ENCODE results near the gene PCP4L1.
A peak's percentile ranks its signal among the peaks of the same experiment; 100 is the strongest.
"Not testable (repeated sequence)": the region's sequence is repeated elsewhere in the genome, so short reads cannot be mapped to it uniquely, and the experiment has no call there.

The PCP4L1 gene

DNA sequence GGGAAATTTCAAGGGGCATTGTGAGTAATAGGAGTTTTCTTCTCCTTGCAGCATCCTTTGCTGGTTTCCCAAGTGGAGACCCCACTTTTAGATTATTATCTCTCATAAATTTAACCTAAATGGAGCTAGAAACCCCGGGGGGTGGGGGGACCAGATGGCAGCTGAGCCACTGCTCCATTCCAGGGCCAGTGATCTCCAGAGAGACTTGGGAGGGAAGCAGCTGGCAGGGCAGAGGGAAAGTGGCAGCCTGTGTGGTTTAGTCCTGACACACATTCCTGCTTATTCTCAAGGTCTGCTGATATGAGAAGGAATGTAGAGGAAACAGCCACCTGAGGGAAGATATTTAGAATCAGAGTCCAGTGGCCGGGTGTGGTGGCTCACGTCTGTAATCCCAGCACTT, 16.3 kb downstream of the PCP4L1 start:
- DNase-seq: no peak

GRCh38 chr1:161282991-161283390, 24.4 kb downstream of the PCP4L1 start:
- no peak for DNase-seq

DNA sequence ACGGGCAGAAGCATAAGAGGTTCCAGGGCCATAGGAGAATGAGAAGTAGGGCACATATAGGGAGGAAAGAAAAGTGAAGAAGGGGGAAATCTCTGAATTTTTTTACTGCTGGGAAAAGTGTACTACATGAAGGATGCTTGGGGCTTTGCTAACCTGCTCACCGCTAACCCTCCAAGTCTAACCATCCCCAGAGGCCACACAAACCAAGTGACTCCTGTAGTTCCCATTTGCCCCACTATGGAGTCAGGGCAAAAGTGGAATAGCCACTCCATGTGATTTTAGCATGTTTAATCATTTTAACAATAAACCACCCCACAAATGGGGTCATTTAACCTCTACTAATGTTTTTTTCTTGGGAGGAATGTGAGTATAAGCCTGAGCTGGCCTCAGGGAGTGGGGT, 26.6 kb downstream of the PCP4L1 start:
- no peak for DNase-seq

DNA sequence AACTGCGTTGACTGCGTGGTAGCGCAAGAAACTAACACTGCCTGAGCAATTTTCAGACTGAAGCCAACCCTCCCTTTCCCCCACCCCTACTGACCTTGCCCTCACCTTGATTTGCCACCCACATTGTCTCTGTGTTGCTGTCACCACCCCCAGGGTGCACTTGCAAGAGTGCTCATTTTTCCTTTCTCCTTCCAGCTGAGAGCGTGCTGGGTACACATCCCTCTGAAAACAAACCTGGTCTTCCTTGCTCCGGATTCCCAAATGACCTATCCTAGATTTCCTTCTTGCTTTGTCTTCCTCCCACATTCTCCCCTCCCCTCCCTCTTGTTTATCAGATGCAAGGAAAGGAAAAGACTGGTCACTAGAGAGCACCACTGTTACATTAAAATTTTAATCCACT, 27.0 kb downstream of the PCP4L1 start:
- no peak for DNase-seq

DNA sequence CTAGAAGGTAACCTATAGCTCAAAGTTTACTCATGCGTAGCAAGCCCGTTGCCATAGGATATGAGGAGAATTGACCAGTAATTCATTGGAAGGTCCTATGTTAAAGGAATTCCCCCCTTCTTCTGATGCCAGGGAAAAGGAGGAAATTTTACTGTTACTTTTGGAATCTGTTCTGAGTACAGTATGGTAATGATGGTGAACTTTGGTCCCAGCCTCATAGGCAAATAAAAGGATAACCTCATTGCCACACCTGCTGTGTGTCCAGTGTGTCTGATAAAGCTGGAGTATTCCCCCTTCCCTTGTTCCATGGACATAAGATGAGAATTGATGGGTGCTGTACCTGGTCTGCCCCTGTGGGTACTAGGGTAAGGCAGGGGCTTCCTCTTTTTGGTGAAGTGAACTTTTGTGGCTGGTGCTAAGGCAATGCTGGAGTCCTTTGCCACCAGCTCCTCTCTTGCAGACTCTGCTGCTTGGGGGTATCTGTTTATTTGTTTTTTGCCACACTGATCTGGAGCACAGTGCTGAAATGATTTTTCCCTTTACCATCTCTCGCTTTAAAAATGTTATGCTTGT, 29.0 kb downstream of the PCP4L1 start:
- DNase-seq: no peak

- no peak for DNase-seq
Observed at GRCh38 chr1:161290779-161291178, 32.2 kb downstream of the PCP4L1 start.

- no peak for DNase-seq
Observed at GRCh38 chr1:161297415-161297814, 38.9 kb downstream of the PCP4L1 start.

DNA sequence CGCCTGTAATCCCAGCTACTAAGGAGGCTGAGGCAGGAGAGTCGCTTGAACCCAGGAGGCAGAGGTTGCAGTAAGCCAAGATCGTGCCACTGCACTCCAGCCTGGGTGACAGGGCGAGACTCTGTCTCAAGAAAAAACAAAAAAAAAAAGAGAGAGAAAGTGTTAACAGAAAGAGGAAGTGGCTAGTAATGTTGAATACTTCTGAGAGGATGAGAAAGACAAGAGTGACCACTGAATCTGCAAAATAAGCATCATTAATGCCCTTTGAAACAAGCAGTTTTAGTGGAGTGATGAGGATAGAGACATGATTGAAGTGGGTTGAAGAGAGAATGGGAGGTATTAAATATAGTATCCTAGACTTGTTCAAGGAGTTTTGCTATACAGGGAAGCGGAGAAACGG, 39.6 kb downstream of the PCP4L1 start:
- DNase-seq: no peak

DNA sequence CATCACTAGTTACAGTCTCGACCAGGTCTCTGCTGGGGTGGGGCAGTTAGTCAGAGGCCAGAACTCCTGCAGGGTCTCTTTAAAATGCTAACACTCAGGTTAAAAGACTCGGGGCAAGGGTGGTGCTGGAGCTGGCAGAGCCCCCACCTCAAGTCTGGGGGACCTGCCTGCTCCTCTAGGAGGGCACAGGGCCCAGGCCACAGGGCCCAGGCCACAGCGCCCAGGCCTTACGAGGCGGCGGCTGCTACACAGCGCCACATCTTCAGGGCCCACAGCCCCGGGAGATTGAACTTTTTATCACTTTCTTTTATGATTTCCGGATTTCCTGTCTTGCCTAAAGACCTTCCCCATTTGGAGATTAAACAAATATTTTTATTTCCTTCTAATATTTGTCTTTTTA, 40.8 kb downstream of the PCP4L1 start:
- DNase-seq: no peak

DNA sequence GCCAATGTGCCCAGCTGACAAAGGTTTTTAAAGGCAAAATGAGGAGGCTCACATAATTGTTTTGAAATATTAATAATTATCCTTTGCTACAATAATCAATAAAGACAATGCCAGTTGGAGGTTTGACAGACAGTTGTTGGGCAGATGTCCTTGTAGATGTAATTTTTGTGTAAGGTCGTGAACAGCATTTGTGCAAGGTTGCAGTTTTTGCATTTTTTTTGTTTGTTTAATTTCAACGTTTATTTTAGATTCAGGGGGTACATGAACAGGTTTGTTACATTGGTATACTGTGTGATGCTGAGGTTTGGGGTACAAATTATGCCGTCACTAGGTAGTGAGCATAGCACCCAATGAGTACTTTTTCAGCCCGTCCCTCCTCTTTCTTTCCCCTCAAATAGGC, 41.9 kb downstream of the PCP4L1 start:
- DNase-seq: no peak

- DNase-seq: no peak
Observed at GRCh38 chr1:161304927-161305866, 46.7 kb downstream of the PCP4L1 start.

DNA sequence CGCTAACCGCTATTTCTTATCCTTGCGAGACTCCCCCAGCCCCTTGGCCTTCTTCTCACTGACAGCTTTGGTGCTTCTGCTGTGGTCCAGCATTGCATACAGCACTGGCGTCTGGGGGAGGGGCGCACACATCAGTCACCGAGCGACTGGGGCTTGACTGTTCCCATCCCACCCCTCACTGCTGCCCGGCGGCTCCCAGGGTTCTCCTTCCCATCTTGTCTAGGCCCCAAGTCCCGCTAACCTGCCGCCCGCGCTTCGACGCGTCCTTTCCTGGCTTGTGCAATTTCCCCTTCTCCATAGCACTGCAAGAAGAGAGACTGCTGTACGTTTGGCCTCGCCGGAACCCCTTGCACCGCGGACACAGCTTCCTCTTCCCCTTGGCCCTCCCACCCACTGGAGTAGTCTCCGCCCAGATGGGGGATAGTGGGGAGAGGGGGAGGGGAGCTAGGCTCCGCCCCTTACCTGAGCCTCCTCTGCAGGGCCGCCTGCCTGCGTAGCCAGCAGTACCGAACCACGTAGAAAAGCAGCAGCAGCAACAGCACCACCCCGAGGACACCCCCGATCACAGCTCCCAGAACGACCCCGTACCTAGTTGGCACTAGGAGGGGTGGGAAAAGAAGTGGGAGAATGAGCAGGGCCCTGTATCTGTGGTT, 47.4 kb downstream of the PCP4L1 start:
- DNase-seq: peak; percentile 95

DNA sequence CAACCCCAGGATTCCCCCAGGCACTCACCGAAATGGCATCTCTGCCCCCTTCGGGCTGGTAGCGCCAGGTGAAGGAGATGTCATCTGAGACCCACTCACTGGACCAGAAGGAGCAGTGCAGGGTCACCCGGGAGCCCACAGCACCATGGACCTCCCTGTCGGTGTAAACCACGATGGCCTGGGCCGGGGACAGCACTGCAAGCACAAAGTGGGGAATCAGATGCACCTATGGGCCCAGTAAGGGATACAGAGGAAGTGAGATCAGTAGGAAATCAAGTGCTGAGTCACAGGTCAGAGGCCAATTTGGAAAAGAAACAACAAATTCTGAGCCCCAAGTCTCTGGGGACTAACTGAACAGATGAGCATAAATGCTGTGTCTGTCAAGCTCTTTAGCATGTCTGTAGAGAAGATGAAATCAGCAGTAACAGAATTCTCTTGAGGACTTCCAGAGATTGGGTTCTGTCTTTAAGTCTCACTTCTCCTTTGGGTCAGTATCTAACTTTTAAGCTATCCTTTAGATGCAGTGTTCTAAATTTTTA, 48.8 kb downstream of the PCP4L1 start:
- DNase-seq: no peak

GRCh38 chr1:161307892-161308638, 49.5 kb downstream of the PCP4L1 start:
- DNase-seq: no peak

DNA sequence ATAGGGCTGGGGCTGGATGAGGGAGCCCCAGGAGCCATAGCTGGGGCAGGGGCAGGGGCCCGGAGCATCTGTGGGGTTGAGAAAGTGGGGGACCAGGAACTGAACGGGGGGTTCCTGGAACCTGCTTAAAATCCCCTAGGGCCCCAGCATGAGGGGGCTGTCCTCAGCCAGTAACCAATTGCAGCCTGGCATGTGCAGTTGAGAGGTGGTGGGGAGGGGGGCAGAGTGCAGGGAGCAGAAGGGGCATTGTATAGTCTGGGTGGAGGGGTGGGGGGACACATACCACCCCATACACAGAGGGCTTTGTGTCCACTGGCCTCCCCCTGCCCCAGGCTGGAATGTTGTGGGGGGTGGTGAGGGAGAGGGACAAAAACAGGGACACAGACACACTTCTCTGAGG, 51.3 kb downstream of the PCP4L1 start, which contains the start of gene MPZ:
TSS of gene MPZ (minus strand) at position 101 of the 400 bp plus-strand sequence. CDS start at position 38, 63 bp downstream.
- no peak for DNase-seq

GRCh38 chr1:161311595-161312181, 53.1 kb downstream of the PCP4L1 start:
- no peak for DNase-seq

DNA sequence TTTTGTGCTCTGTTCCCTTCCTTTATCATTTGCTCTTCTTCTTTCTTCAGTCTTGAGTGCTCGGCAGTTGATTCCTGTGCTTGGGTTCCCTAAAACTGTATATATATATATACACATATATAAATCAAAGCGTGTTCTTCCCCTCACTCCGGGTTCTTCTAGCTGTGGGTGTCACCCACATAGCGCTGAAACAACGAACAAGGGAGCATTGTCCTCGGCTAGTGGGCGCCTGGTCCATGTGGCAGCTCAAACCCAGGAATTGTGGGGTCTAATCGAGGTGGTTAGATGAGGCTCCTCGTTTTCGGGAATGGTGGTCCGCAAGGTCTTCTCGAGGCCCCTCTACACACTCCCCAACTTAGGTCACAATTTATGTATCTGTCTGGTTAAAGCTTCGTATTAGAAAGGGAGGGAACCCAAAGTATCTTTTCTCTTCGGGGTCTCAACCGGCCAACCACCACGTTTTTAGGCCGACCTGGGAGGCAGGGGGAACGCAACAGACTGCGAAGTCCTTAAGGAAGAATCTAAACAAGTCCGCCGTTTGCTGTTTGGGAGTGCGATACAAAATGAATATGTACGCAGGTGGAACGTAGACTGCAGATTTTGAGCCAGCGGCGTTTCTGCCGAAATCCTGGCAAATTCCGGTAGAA, 55.1 kb downstream of the PCP4L1 start:
- DNase-seq: no peak

DNA sequence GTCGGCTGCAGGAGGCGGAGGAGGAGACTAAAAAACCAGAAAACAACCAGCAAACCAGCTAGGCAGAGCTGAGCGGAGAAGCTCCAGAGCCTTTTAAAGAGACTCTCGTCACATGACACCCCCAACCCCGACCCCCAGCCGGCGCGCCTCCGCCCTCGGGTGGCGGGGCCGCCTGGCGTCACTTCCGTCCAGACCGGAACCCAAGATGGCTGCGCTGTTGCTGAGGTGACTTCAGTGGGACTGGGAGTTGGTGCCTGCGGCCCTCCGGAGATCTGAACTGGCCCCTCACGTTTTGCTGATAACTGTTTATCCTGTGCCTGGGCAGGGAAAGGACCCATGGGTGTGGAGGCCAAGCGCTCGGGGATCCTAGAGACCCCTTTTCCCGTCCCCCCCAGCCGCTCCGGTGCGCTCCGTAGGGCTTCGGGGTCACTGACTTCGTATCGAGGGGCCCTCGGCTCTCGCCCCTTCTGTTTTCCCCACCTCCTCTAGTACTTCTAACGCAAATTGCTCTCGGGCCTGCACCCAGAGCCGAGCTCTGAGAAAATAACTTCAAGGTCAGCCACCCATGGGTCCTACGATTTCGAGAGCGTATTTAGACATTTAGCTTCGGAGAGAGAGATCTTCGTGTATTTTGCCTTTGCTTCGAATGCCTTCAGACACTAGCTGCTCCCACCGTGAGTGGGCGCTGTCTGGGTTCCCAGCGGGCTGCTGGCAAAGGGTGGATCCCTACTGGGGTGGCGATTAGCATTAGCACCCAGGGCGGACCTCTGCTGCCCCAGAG, 55.8 kb downstream of the PCP4L1 start, which contains the start of gene SDHC:
TSS of gene SDHC (plus strand) at position 181 of the 781 bp plus-strand sequence. CDS start at position 206, 25 bp downstream.
- peak; percentile 92 for DNase-seq

DNA sequence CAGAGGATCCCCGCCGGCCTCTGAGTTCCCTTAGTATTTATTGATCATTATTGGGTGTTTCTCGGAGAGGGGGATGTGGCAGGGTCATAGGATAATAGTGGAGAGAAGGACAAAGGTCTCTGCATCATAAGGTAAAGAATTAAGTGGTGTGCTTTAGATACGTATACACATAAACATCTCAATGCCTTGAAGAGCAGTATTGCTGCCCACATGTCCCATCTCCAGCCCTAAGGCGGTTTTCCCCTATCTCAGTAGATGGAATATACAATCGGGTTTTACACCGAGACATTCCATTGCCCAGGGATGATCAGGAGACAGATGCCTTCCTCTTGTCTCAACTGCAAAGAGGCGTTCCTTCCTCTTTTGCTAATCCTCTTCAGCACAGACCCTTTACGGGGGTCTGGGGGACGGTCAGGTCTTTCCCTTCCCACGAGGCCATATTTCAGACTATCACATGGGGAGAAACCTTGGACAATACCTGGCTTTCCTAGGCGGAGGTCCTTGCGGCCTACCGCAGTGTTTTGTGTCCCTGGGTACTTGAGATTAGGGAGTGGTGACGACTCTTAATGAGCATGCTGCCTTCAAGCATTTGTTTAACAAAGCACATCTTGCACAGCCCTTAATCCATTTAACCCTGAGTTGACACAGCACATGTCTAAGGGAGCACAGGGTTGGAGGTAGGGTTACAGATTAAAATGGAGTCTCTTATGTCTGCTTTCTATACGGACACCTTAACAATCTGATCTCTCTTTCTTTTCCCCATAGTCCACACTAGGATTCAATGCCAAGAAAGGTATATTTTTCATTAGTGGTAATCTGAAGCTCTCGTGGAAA, 57.5 kb downstream of the PCP4L1 start:
- DNase-seq: not testable (repeated sequence)

DNA sequence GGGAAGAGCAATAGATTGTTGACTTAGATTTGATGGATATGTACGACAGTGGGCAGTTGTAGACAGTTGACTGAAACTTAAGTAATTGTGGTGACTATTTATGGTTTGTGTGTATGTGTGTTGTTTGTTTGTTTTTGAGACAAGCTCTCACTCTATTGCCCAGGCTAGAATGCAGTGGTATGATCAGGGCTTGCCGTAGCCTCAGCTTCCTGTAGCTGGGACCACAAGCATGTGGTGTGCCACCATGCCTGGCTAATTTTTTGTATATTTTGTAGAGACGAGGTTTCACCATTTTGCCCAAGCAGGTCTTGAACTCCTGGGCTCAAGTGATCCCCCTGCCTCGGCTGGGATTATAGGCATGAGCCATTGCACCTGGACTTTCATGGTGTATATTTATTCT, 65.5 kb downstream of the PCP4L1 start:
- no peak for DNase-seq

All from CD4-positive, alpha-beta T cell treated with Interleukin-17A for 4 hours (primary cell).